OCI-LY1 (cell line): Measurements from ENCODE around the gene RAPGEF4.

ENCODE experiments used
- H2AFZ ChIP-seq: fragments of 200-600 bp; sonication (generic), shearing (Covaris generic); 2 replicates; pipeline ENCODE4 v1.6.0; 2014; ENCODE audit warnings: antibody characterized with exemption, mild to moderate bottlenecking, low read length
- H3F3A ChIP-seq: fragments of 200-600 bp; sonication (generic), shearing (Covaris generic); 2 replicates; pipeline ENCODE4 v1.6.0; 2014; ENCODE audit warnings: mild to moderate bottlenecking, antibody characterized with exemption, low read length, moderate library complexity; ENCODE audit not compliant: insufficient read depth
- H3K27ac ChIP-seq: fragments of 200-600 bp; sonication (generic); 2 replicates; pipeline ENCODE4 v1.5.1; 2014; ENCODE audit warnings: low read length, mixed run types, mild to moderate bottlenecking, low read depth; ENCODE audit not compliant: poor library complexity, severe bottlenecking
- H3K27me3 ChIP-seq: fragments of 200-600 bp; sonication (generic); 2 replicates; pipeline ENCODE4 v1.6.0; 2014; ENCODE audit warnings: antibody characterized with exemption, mild to moderate bottlenecking, low read length, moderate library complexity; ENCODE audit not compliant: insufficient read depth
- H3K36me3 ChIP-seq: fragments of 200-600 bp; sonication (generic); 2 replicates; pipeline ENCODE4 v1.6.1; 2014; ENCODE audit warnings: mild to moderate bottlenecking, antibody characterized with exemption, low read length, moderate library complexity, mixed read lengths; ENCODE audit not compliant: insufficient read depth
- H3K4me1 ChIP-seq: fragments of 200-600 bp; sonication (generic); 2 replicates; pipeline ENCODE4 v1.5.1; 2014; ENCODE audit warnings: mild to moderate bottlenecking, low read length, moderate library complexity; ENCODE audit not compliant: insufficient read depth, severe bottlenecking
- H3K4me2 ChIP-seq: fragments of 200-600 bp; sonication (generic), shearing (Covaris generic); 2 replicates; pipeline ENCODE4 v1.6.1; 2014; ENCODE audit warnings: low read length
- H3K4me3 ChIP-seq: fragments of 200-600 bp; sonication (generic); 2 replicates; pipeline ENCODE4 v1.5.1; 2014; ENCODE audit warnings: low read length, low read depth, mild to moderate bottlenecking, mixed read lengths; ENCODE audit not compliant: poor library complexity, severe bottlenecking
- H3K79me2 ChIP-seq: fragments of 200-600 bp; shearing (Covaris generic); 2 replicates; pipeline ENCODE4 v1.6.1; 2016; ENCODE audit warnings: mixed run types, low read length, mixed read lengths; ENCODE audit not compliant: insufficient read depth
- H3K9ac ChIP-seq: fragments of 200-600 bp; sonication (generic), shearing (Covaris generic); 2 replicates; pipeline ENCODE4 v1.6.1; 2014; ENCODE audit warnings: mild to moderate bottlenecking, low read length, mixed read lengths
- H3K9me2 ChIP-seq: fragments of 200-600 bp; sonication (generic), shearing (Covaris generic); 2 replicates; pipeline ENCODE4 v1.6.1; 2014; ENCODE audit warnings: low read depth, mild to moderate bottlenecking, low read length, mixed read lengths
- H3K9me3 ChIP-seq: fragments of 200-600 bp; shearing (Covaris generic); 2 replicates; pipeline ENCODE4 v1.6.1; 2014; ENCODE audit warnings: low read length, mixed read lengths
- H4K20me1 ChIP-seq: fragments of 200-600 bp; sonication (generic), shearing (Covaris generic); 2 replicates; pipeline ENCODE4 v1.6.0; 2016; ENCODE audit warnings: mild to moderate bottlenecking, low read length; ENCODE audit not compliant: insufficient read depth
- EZH2 ChIP-seq: fragments of 200-600 bp; sonication (generic), shearing (Covaris generic); IDR thresholded peaks from 2 replicates; pipeline ENCODE4 v1.8.0; 2017; ENCODE audit warnings: borderline replicate concordance, mixed run types, mild to moderate bottlenecking, antibody characterized with exemption, low read length, moderate library complexity, mixed read lengths
- TF ChIP-seq, protein P1 (sequence below): fragments of 200-600 bp; sonication (generic), shearing (Covaris generic); IDR thresholded peaks from 2 replicates; pipeline ENCODE4 v1.5.1; 2017; ENCODE audit warnings: mild to moderate bottlenecking, antibody characterized with exemption, low read length, moderate library complexity, mixed read lengths

Gene RAPGEF4

DNA sequence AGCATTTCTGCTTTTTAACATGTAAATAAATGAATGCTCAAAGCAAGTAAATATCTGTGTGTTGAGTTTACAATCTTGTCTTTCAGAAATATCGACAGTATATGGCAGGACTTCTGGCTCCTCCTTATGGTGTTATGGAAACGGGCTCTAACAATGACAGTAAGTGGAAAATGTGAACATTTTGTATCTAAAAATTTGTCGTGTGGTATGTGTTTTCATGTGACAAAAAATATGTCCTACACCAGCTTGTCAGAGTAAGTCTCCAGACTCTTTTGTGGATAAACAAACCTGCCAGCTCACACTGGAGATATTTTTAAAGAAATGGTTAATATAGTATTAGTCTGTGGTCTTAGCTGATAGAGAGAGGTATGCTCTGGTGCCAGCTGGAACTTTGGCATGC lies 182.1 kb downstream of the RAPGEF4 start:
- no peak overlapping the region for H2AFZ ChIP-seq
- no peak overlapping the region for H3K4me3 ChIP-seq
- no peaks in the 10 kb centered on the region for H3K79me2 ChIP-seq
- no peaks in the 10 kb centered on the region for H4K20me1 ChIP-seq
- no peak overlapping the region for H3K9ac ChIP-seq
- H3K9me3 ChIP-seq = no peaks in the 10 kb centered on the region
- no peaks in the 10 kb centered on the region for H3K4me1 ChIP-seq
- H3K27ac ChIP-seq = no peak overlapping the region
- H3K27me3 ChIP-seq = no peaks in the 10 kb centered on the region
- TF ChIP-seq EZH2 = no peak
- TF ChIP-seq, protein P1, sequence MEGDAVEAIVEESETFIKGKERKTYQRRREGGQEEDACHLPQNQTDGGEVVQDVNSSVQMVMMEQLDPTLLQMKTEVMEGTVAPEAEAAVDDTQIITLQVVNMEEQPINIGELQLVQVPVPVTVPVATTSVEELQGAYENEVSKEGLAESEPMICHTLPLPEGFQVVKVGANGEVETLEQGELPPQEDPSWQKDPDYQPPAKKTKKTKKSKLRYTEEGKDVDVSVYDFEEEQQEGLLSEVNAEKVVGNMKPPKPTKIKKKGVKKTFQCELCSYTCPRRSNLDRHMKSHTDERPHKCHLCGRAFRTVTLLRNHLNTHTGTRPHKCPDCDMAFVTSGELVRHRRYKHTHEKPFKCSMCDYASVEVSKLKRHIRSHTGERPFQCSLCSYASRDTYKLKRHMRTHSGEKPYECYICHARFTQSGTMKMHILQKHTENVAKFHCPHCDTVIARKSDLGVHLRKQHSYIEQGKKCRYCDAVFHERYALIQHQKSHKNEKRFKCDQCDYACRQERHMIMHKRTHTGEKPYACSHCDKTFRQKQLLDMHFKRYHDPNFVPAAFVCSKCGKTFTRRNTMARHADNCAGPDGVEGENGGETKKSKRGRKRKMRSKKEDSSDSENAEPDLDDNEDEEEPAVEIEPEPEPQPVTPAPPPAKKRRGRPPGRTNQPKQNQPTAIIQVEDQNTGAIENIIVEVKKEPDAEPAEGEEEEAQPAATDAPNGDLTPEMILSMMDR = no peak
- H3F3A ChIP-seq = no peaks in the 10 kb centered on the region
- H3K9me2 ChIP-seq = no peaks in the 10 kb centered on the region
- no peak overlapping the region for H3K4me2 ChIP-seq
- H3K36me3 ChIP-seq = no peaks in the 10 kb centered on the region

DNA sequence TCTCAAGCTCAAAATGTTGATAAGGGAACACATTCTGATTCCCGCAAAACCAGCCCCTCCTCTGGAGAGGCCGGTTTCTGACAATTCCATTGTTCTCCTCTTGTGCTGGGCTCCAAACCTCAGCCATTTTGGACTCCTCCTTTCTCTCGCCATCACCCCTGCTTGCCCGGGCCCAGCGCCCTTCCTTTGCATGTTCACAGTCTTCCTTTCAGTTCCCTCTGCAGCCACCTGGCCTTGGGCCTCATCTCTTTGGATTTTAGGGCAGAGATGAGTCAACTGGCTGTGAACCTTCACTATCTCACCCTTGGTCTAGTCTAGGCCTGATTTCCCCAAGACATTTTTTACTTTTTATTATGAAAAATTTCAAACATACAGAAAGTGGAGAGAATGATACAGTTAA lies 184.1 kb downstream of the RAPGEF4 start:
- H3K79me2 ChIP-seq = no peaks in the 10 kb centered on the region
- no peaks in the 10 kb centered on the region for H3K27me3 ChIP-seq
- no peak overlapping the region for H3K4me2 ChIP-seq
- no peak overlapping the region for H3K4me3 ChIP-seq
- H2AFZ ChIP-seq = no peak overlapping the region
- TF ChIP-seq, protein P1 = no peak
- TF ChIP-seq EZH2 = no peak
- H3K9me3 ChIP-seq = no peaks in the 10 kb centered on the region
- H3K4me1 ChIP-seq = no peaks in the 10 kb centered on the region
- no peak overlapping the region for H3K9ac ChIP-seq
- no peak overlapping the region for H3K27ac ChIP-seq
- H3K9me2 ChIP-seq = no peaks in the 10 kb centered on the region
- H3K36me3 ChIP-seq = no peaks in the 10 kb centered on the region
- H3F3A ChIP-seq = no peaks in the 10 kb centered on the region
- H4K20me1 ChIP-seq = no peaks in the 10 kb centered on the region

DNA sequence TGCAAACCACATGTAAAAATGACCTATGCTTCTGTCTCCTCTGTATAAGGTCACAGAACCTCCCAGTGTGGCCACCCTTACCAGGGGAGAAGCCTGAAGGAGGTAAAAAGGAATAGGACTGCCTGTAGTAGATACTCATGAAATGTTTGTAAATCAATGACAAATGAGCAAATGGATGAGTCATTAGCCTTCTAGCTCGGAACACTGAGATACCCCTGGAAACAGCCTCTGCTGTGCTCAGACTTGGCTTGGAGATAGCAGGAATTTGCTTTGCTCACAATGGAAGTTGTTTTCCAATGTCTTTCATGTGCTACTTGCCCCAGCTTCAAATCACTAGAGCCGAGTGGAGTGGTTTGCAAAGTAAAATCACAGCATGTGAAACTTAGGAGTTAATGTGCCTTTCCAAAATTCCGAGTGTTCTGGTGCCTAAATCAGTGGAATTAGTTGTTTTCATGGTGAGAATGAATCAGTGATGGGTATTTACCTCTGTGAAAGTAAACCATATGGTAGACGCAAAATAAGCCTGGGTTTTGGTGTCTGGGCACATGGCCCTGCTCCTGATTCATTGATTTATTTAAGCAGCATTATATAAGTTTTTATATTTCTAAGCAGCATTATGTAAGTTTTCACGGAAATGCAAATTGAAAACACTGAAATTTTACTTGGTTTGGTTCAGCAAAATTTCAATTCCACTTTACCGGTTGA lies 186.0 kb downstream of the RAPGEF4 start:
- H3K36me3 ChIP-seq = no peaks in the 10 kb centered on the region
- H3K79me2 ChIP-seq = no peaks in the 10 kb centered on the region
- H4K20me1 ChIP-seq = no peaks in the 10 kb centered on the region
- no peaks in the 10 kb centered on the region for H3K27me3 ChIP-seq
- no peaks in the 10 kb centered on the region for H3K9me3 ChIP-seq
- no peak overlapping the region for H3K27ac ChIP-seq
- H3F3A ChIP-seq = no peaks in the 10 kb centered on the region
- TF ChIP-seq, protein P1 = no peak
- no peak for TF ChIP-seq EZH2
- no peaks in the 10 kb centered on the region for H3K4me1 ChIP-seq
- H2AFZ ChIP-seq = no peak overlapping the region
- no peak overlapping the region for H3K4me2 ChIP-seq
- no peak overlapping the region for H3K9ac ChIP-seq
- H3K9me2 ChIP-seq = no peaks in the 10 kb centered on the region
- no peak overlapping the region for H3K4me3 ChIP-seq
